Activated CD8-positive, alpha-beta memory T cell treated with anti-CD3 and anti-CD28 coated beads for 48 hours (primary cell): ENCODE data around the gene SPTLC1.

ENCODE experiments used
- DNase-seq, 3 experiments: peaks; one replicate each; pipeline ENCODE4 v3.0.0-alpha.2; 2020; ENCODE audit warnings: low read depth in 2 of 3, low spot score in 2 of 3

The SPTLC1 gene

GRCh38 chr9:92098638-92099037, 16.6 kb downstream of the SPTLC1 start:
- DNase-seq: no peak

GRCh38 chr9:92097997-92098482, 17.2 kb downstream of the SPTLC1 start:
- DNase-seq: peak in 2 of 3 experiments; percentile 32 to 65

- DNase-seq: no peak
These were observed 20.0 kb downstream of the SPTLC1 start for GRCh38 chr9:92095236-92095635.

- DNase-seq: peak in 1 of 3 experiments; percentile 13
These were observed 20.6 kb downstream of the SPTLC1 start for GRCh38 chr9:92094655-92095054.

GRCh38 chr9:92077888-92078287, 37.3 kb downstream of the SPTLC1 start:
- no peak for DNase-seq

- DNase-seq: no peak
These were observed 43.6 kb downstream of the SPTLC1 start for GRCh38 chr9:92071634-92072033.

- no peak for DNase-seq
These were observed 49.0 kb downstream of the SPTLC1 start for GRCh38 chr9:92066168-92066567.

GRCh38 chr9:92064711-92065110, 50.5 kb downstream of the SPTLC1 start:
- DNase-seq: no peak

- DNase-seq: no peak
These were observed 54.0 kb downstream of the SPTLC1 start for GRCh38 chr9:92061184-92061583.

GRCh38 chr9:92059661-92060060, 55.6 kb downstream of the SPTLC1 start:
- no peak for DNase-seq

- DNase-seq: no peak
These were observed 56.3 kb downstream of the SPTLC1 start for GRCh38 chr9:92058723-92059444.

GRCh38 chr9:92058026-92058425, 57.2 kb downstream of the SPTLC1 start:
- DNase-seq: no peak

GRCh38 chr9:92057226-92057625, 58.0 kb downstream of the SPTLC1 start:
- DNase-seq: no peak

GRCh38 chr9:92055624-92056023, 59.6 kb downstream of the SPTLC1 start:
- no peak for DNase-seq

- no peak for DNase-seq
These were observed 66.1 kb downstream of the SPTLC1 start for GRCh38 chr9:92048924-92049625.

- DNase-seq: no peak
These were observed 67.7 kb downstream of the SPTLC1 start for GRCh38 chr9:92047500-92047899.

- DNase-seq: no peak
These were observed 68.5 kb downstream of the SPTLC1 start for GRCh38 chr9:92046676-92047075.

- no peak for DNase-seq
These were observed 70.3 kb downstream of the SPTLC1 start for GRCh38 chr9:92044936-92045335.

- DNase-seq: no peak
These were observed 72.2 kb downstream of the SPTLC1 start for GRCh38 chr9:92043002-92043401.

- no peak for DNase-seq
These were observed 73.0 kb downstream of the SPTLC1 start for GRCh38 chr9:92042260-92042659.

- DNase-seq: no peak
These were observed 78.5 kb downstream of the SPTLC1 start for GRCh38 chr9:92036756-92037155.

- DNase-seq: no peak
These were observed 78.8 kb downstream of the SPTLC1 start for GRCh38 chr9:92036411-92036746.
